ENCODE results near the gene MRGPRE. TPM values are rescaled to one million over a fixed set of nuclear protein-coding genes. Genes with fewer than 3 reads are reported as not detected.

The MRGPRE gene
- total RNA-seq, 3 donors from 2014 or later = 1.2 TPM; not detected in 2

- Histone ChIP-seq H3K9me3 (no peaks in the 10 kb centered on the region), H3K4me3 (no peak overlapping the region), H3K4me1 (ENCODE audit: low read depth) (no peaks in the 10 kb centered on the region), H3K36me3 (ENCODE audit: low read depth) (no peaks in the 10 kb centered on the region)
- no peak for ATAC-seq
- peak in 1 of 3 donors; percentile 18 for DNase-seq
- TF ChIP-seq, protein P1, sequence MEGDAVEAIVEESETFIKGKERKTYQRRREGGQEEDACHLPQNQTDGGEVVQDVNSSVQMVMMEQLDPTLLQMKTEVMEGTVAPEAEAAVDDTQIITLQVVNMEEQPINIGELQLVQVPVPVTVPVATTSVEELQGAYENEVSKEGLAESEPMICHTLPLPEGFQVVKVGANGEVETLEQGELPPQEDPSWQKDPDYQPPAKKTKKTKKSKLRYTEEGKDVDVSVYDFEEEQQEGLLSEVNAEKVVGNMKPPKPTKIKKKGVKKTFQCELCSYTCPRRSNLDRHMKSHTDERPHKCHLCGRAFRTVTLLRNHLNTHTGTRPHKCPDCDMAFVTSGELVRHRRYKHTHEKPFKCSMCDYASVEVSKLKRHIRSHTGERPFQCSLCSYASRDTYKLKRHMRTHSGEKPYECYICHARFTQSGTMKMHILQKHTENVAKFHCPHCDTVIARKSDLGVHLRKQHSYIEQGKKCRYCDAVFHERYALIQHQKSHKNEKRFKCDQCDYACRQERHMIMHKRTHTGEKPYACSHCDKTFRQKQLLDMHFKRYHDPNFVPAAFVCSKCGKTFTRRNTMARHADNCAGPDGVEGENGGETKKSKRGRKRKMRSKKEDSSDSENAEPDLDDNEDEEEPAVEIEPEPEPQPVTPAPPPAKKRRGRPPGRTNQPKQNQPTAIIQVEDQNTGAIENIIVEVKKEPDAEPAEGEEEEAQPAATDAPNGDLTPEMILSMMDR (IDR thresholded peaks at IDR 0.05) = no peak
- intact Hi-C loops (cut with DNase I, micrococcal nuclease) = no loop called here
Measured at GRCh38 chr11:3219281-3219892, 12.8 kb downstream of the MRGPRE start.

DNA sequence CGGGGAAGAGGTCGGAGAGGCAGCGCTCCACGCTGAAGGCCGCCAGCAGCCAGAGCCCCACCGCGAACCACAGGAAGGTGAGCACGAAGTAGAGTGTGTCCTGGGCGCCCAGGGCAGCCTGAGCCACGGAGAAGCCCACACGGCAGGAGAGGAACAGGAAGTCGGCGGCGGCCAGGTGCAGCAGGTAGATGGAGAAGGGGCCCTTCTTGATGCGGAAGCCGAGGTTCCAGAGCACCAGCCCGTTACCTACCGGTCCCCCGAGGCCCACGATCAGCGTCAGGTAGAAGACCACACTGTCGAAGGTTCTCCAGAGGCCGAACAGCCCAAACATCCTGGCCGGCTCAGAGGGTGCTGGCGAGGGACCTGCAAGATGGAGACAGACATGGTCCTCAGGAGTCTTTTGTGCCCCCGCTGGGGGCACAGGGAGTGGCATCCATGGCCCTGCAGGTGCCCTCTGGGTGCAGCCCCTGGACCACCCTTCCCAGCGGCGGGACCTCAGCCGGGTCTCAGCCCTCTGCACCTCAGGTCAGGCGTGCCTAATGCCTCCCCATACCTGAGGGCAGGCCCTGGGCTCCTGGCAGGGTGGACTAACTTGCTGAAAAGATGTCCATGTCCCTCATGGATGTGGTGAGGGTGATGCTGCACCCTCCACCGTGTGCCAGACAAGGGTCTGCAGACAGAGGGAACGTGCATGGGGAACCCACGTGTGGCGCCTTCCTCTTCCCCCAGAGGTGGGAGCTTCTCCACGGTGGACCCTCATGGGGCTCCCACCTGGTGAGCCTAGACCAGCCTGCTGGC, 13.5 kb downstream of the MRGPRE start, which contains the start of gene MRGPRG:
Gene MRGPRG, minus strand, starts transcription at position 331 of the 798 bp plus-strand sequence. Its CDS starts 0 bp downstream, at position 331.
- intact Hi-C loops (cut with DNase I, micrococcal nuclease) = no loop called here
- peak in 2 of 3 donors; percentile 18 to 44 for DNase-seq

DNA sequence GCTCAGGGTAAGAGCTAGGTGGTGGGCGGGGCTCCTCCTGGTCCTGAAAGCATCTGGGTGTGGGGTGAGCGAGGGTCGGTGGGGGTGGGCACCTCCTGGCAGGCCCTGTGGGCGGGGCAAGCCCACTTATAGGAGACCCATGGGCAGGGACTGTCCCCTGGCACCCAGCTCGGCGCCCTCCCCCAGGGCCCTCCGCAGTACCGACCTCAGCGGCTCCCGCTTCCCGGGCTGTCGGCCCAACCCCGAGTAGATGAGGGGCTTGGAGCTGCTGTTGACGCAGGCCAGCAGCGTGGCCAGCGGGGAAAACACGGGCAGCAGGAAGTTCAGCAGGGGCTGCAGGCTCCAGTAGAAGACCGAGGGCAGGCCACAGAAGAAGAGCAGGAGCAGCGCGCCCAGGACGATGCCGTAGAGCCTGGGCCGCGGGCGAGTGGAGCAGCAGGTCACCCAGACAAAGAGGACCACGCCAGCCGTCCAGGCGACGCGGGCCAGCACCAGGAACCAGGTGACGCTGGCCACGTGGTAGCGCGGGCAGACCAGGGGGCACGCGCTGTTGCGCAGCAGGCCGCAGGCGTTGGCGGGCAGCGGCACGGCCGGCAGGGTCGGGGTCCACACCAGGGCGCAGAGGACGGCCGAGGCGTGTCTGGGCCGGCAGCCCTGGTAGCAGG, 14.3 kb downstream of the MRGPRE start:
- Histone ChIP-seq H3K36me3 (ENCODE audit: low read depth) (no peaks in the 10 kb centered on the region), H3K9me3 (no peaks in the 10 kb centered on the region), H3K4me3 (no peak overlapping the region), H3K4me1 (ENCODE audit: low read depth) (no peaks in the 10 kb centered on the region)
- DNase-seq (peak in 2 of 3 donors; percentile 26 to 38), ATAC-seq (no peak)
- TF ChIP-seq, protein P1 (IDR thresholded peaks at IDR 0.05) = no peak
- intact Hi-C loops (cut with DNase I, micrococcal nuclease) = no loop called here

More for the DNA sequence above, 13.5 kb downstream of the MRGPRE start, which contains the start of gene MRGPRG:
- Histone ChIP-seq H3K4me3 (no peak within 1 kb of the TSS), H3K36me3 (ENCODE audit: low read depth) (no peaks in the 10 kb centered on the region), H3K4me1 (ENCODE audit: low read depth) (no peaks in the 10 kb centered on the region), H3K9me3 (no peaks in the 10 kb centered on the region)
- no peak for ATAC-seq
- TF ChIP-seq, protein P1 (IDR thresholded peaks at IDR 0.05) = no peak

DNA sequence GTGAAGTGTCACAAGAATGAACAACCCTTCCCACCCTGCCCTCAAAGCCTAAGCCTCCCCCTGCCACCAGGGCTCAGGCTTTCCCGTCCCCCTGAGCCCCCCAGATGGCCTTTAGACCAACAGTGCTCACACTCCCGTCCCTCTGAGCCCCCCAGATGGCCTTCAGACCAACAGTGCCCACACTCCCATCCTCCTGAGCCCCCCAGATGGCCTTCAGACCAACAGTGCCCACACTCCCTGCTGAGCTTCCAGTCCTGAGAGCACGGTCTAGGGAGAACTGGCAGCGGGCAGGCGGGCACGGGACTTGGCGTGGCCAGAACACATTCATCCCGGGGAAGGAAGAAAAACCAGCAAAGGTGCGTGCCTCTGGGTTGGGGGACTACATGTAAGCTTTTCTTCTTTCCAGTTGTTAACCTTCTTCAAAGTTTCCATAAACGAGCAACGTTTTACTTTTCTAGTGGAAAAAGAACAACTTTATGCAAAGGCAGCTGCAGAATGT, 16.1 kb downstream of the MRGPRE start:
- no peaks in the 10 kb centered on the region for H3K9me3 ChIP-seq
- ATAC-seq (no peak), DNase-seq (peak in 2 of 3 donors; percentile 16 to 24)
- H3K4me1 ChIP-seq (ENCODE audit: low read depth) = no peaks in the 10 kb centered on the region
- no peaks in the 10 kb centered on the region for H3K36me3 ChIP-seq (ENCODE audit: low read depth)
- TF ChIP-seq, protein P1 (IDR thresholded peaks at IDR 0.05) = no peak
- no peak overlapping the region for H3K4me3 ChIP-seq
- intact Hi-C loops (cut with DNase I, micrococcal nuclease) = no loop called here

DNA sequence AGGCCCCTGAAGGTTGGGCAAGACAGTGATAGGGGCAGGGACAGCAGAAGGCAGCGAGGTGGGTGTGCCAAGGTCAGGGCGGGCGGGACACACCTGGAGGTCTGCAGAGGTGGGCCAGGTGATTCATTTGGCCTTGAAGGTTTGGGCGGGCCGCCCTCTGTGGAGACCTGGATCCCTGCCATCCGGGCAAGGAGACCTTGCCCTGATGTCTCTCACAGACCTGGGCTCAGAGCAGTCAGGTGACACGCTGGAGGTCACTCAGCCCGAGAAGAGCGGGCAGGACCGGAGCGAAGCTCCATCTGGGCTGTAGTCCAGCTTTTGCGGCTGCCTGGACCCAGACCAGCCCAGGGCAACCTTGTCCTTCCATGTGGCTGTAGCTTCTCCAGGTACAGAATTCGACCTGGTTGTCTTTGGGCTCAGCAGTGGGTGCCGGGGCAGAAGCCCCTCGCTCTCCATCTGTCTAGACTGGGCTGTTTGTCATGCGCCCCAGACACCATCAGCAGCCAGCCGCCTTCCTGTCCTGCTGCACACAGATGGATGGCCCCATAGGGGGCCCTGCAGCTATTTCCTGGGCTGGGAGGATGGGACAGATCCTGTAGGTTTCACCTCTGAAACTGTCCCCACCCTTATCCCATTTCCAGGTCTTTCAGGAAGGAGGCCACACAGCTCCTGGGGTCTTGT, 16.7 kb downstream of the MRGPRE start:
- intact Hi-C loops (cut with DNase I, micrococcal nuclease) = no loop called here
- ATAC-seq (no peak), DNase-seq (peak in 1 of 3 donors; percentile 40)
- Histone ChIP-seq H3K4me1 (ENCODE audit: low read depth) (no peaks in the 10 kb centered on the region), H3K36me3 (ENCODE audit: low read depth) (no peaks in the 10 kb centered on the region), H3K9me3 (no peaks in the 10 kb centered on the region), H3K4me3 (no peak overlapping the region)
- TF ChIP-seq, protein P1 (IDR thresholded peaks at IDR 0.05) = no peak
